Smooth muscle cell (in vitro differentiated cells): ENCODE data around the gene MAD1L1. TPM values are rescaled to one million over a fixed set of nuclear protein-coding genes. Genes with fewer than 3 reads are reported as not detected.

Experiments
- DNase-seq: peaks from one replicate; lab custom pipeline; 2025; ENCODE audit not compliant: unreplicated experiment; lab: John Stamatoyannopoulos, UW
- H2AFZ ChIP-seq: fragments of 200-600 bp; sonication (generic); 2 replicates; pipeline ENCODE4 v1.6.0; 2016; ENCODE audit warnings: antibody characterized with exemption, low read depth, mild to moderate bottlenecking
- H3F3A ChIP-seq: fragments of 200-600 bp; sonication (generic); 2 replicates; pipeline ENCODE4 v1.6.0; 2017; ENCODE audit warnings: antibody characterized with exemption, low read depth
- H3K27ac ChIP-seq: fragments of 200-600 bp; sonication (generic); 2 replicates; pipeline ENCODE4 v1.5.1; 2016; ENCODE audit warnings: low read depth, mild to moderate bottlenecking
- H3K27me3 ChIP-seq: fragments of 200-600 bp; sonication (generic); 2 replicates; pipeline ENCODE4 v1.6.1; 2016; ENCODE audit warnings: low read depth, mild to moderate bottlenecking
- H3K36me3 ChIP-seq: fragments of 200-600 bp; sonication (generic); 2 replicates; pipeline ENCODE4 v1.5.1; 2016; ENCODE audit warnings: low read depth
- H3K4me1 ChIP-seq: fragments of 200-600 bp; sonication (generic); 2 replicates; pipeline ENCODE4 v1.5.1; 2016; ENCODE audit warnings: low read depth
- H3K4me2 ChIP-seq: fragments of 200-600 bp; sonication (generic); 2 replicates; pipeline ENCODE4 v1.6.0; 2016; ENCODE audit warnings: mild to moderate bottlenecking
- H3K4me3 ChIP-seq: fragments of 200-600 bp; sonication (generic); 2 replicates; pipeline ENCODE4 v1.5.1; 2016; ENCODE audit warnings: mild to moderate bottlenecking
- H3K79me2 ChIP-seq: fragments of 200-600 bp; sonication (generic); 2 replicates; pipeline ENCODE4 v1.6.0; 2016; ENCODE audit warnings: low read depth, mild to moderate bottlenecking
- H3K9ac ChIP-seq: fragments of 200-600 bp; sonication (generic); 2 replicates; pipeline ENCODE4 v1.6.0; 2016; ENCODE audit warnings: low read depth
- H3K9me3 ChIP-seq: fragments of 200-600 bp; sonication (generic); replicated peaks from 2 replicates; pipeline ENCODE4 v1.5.1; 2016; ENCODE audit warnings: low read depth
- H4K20me1 ChIP-seq: fragments of 200-600 bp; sonication (generic); 2 replicates; pipeline ENCODE4 v1.6.0; 2016; ENCODE audit warnings: low read depth
- WGBS: methylation state at CpG from one replicate; pipeline ENCODE4 v1.1.7; 2016; ENCODE audit warnings: low lambda C conversion rate; 5-methylcytosine and 5-hydroxymethylcytosine counted together
- polyA plus RNA-seq: library from polyadenylated mRNA; unstranded; fragments of >200 nt; fragmentation: Nextera tagmentation; extraction: Ambion mirVana; gene quantifications from 2 replicates; pipeline ENCODE4 v1.2.1, GENCODE V29; 2016
- total RNA-seq: library from RNA; depleted of rRNA; stranded (reverse); fragments of >200 nt; gene quantifications from 2 replicates; pipeline ENCODE4 v1.2.3, GENCODE V29; 2014
- TF ChIP-seq, protein P1 (sequence below): fragments of 200-600 bp; sonication (generic); IDR thresholded peaks from 2 replicates; pipeline ENCODE4 v1.5.1; 2017; ENCODE audit warnings: borderline replicate concordance, mild to moderate bottlenecking, antibody characterized with exemption; ENCODE audit not compliant: insufficient read depth, poor library complexity, severe bottlenecking

MAD1L1 gene
- total and polyA plus RNA-seq, 2 experiments from 2014 or later = 33.4 to 60.7 TPM

DNA sequence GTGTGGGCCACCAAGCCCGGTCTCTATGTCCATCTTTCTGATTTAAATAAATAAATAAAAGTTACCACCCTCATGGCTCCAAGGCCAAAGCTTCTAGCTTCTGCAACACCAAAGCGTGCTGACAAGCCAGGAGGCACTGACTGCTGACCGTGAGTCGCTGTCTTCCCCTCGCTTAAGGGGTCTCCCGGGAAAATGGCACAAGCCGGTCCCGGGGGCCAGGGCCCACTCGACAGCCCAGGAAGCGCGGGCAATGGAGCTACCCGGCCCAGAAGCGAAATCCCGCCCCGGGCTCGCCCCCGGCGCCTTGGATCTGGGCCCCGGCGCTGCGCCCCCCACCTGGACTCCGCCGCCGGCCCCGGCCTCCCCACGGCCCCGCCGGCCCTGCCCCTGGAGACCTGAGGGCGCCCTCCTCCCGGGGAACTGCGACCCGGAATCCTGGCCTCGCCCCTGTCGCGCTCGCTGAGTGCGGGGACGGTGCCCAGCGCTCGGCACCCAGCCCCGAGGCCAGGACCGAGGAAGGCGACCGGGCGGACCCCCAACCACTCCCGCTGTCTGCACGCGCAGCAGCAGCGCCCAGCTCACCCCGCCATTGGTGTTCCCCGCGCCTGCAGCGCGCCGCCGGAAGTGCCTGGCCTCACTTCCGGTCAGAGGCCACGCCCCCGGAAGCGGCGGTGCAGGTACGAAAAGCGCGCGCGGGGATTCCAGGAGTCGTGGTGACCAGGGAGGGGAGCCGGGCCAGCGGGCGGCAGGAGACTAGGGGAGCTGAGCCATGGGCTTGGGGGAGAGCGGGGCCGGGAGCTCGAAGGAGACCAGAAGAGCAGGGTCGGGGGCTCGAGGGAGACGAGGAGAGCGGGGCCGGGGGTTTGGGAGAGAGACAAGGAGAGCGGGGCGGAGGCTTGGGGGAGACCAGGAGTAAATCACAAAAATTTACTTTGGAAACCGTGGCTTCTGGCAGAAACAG, 9.1 kb upstream of the MAD1L1 start, which contains the start of the genes MRM2 and NUDT1:
Gene MRM2, minus strand, starts transcription at position 626 of the 961 bp plus-strand sequence. Its CDS starts 36 bp downstream, at position 590.
Gene NUDT1, plus strand, starts transcription at position 647 of the 961 bp plus-strand sequence. CDS start 2,349 bp downstream, outside the sequence.
- peaks cover 27% of the 10 kb centered on the region for H3K79me2 ChIP-seq
- no peaks in the 10 kb centered on the region for H3K27me3 ChIP-seq
- peaks cover 12% of the 10 kb centered on the region for H3K4me1 ChIP-seq
- TF ChIP-seq, protein P1, sequence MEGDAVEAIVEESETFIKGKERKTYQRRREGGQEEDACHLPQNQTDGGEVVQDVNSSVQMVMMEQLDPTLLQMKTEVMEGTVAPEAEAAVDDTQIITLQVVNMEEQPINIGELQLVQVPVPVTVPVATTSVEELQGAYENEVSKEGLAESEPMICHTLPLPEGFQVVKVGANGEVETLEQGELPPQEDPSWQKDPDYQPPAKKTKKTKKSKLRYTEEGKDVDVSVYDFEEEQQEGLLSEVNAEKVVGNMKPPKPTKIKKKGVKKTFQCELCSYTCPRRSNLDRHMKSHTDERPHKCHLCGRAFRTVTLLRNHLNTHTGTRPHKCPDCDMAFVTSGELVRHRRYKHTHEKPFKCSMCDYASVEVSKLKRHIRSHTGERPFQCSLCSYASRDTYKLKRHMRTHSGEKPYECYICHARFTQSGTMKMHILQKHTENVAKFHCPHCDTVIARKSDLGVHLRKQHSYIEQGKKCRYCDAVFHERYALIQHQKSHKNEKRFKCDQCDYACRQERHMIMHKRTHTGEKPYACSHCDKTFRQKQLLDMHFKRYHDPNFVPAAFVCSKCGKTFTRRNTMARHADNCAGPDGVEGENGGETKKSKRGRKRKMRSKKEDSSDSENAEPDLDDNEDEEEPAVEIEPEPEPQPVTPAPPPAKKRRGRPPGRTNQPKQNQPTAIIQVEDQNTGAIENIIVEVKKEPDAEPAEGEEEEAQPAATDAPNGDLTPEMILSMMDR = no peak
- peak within 1 kb of the TSS; percentile 100 for H3K4me2 ChIP-seq
- peak within 1 kb of the TSS; percentile 78 for H2AFZ ChIP-seq
- no peaks in the 10 kb centered on the region for H3F3A ChIP-seq
- peak within 1 kb of the TSS; percentile 15 for H3K27ac ChIP-seq
- no peaks in the 10 kb centered on the region for H3K36me3 ChIP-seq
- DNase-seq = peak; percentile 38
- 2% methylated on average over 53 of the region's 81 CpGs for WGBS
- H3K4me3 ChIP-seq = peak within 1 kb of the TSS; percentile 98
- peak within 1 kb of the TSS; percentile 87 for H3K9ac ChIP-seq
- H4K20me1 ChIP-seq = no peaks in the 10 kb centered on the region
- H3K9me3 ChIP-seq = no peaks in the 10 kb centered on the region

DNA sequence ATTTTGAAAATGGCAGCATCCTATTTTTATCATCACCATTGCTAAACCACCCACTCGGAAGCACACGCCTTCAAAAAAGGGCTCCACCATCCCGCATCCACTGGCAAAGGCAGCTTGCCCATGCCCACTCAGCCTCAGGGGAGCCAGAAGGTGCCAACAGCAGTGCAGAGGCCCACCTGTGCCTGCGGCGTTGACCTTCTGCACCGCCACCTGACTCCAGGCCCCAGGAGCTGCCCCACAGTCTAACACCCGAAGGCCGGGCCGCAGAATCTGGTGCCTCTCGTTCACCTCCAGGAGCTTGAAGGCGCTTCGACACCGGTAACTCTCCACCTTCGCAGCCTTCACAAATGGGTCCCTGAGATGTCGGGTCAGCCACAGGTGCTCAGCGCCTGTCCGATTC, 6.5 kb upstream of the MAD1L1 start:
- Histone ChIP-seq H3K27me3 (no peaks in the 10 kb centered on the region), H4K20me1 (no peaks in the 10 kb centered on the region), H2AFZ (no peak overlapping the region), H3F3A (peaks cover 3% of the 10 kb centered on the region), H3K4me3 (no peak overlapping the region), H3K79me2 (peaks cover 27% of the 10 kb centered on the region), H3K36me3 (no peaks in the 10 kb centered on the region), H3K9ac (no peak overlapping the region), H3K27ac (no peak overlapping the region), H3K4me1 (peaks cover 12% of the 10 kb centered on the region), H3K9me3 (no peaks in the 10 kb centered on the region), H3K4me2 (no peak overlapping the region)
- 99% methylated on average over 17 of the region's 17 CpGs for WGBS
- TF ChIP-seq, protein P1 = no peak
- DNase-seq = no peak

DNA sequence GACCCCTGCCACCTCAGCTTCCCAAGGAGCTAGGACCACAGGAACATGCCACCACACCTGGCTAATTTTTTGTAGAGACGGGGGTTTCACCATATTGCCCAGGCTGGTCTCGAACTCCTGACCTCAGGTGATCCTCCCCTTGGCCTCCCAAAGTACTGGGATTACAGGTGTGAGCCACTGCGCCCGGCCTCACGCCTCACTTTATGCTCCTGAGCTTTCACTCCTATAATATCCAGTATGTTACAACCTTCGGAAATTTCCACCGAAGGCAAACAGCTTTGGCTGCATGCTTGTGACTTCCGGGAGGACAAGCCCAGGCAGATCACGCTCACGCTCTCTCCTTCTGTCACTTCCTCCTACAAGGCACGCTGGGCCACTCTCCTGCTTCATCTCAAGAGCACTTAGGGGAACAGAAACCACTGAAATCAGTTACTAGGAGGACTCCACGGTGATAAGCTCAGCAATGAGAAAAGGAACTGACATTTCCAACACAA, 4.4 kb upstream of the MAD1L1 start:
- no peak overlapping the region for H3K4me3 ChIP-seq
- H3K27me3 ChIP-seq = no peaks in the 10 kb centered on the region
- no peak overlapping the region for H2AFZ ChIP-seq
- no peaks in the 10 kb centered on the region for H3K36me3 ChIP-seq
- no peaks in the 10 kb centered on the region for H4K20me1 ChIP-seq
- no peak overlapping the region for H3K4me2 ChIP-seq
- H3K9me3 ChIP-seq = no peaks in the 10 kb centered on the region
- no peak overlapping the region for H3K9ac ChIP-seq
- peaks cover 7% of the 10 kb centered on the region for H3K4me1 ChIP-seq
- WGBS = 91% methylated on average over 12 of the region's 12 CpGs
- H3F3A ChIP-seq = peaks cover 10% of the 10 kb centered on the region
- peaks cover 32% of the 10 kb centered on the region for H3K79me2 ChIP-seq
- H3K27ac ChIP-seq = peak overlapping the region; percentile 43
- TF ChIP-seq, protein P1 = no peak
- DNase-seq = no peak
